Subcutaneous adipose tissue (tissue), 4 donors: ENCODE measurements around the gene SNAPIN. TPM values are rescaled to one million over a fixed set of nuclear protein-coding genes. Genes with fewer than 3 reads are reported as not detected.

Source experiments
- CTCF ChIP-seq: fragments of 450-650 bp; IDR thresholded peaks from one replicate; pipeline ENCODE4 v1.5.1; 2016; ENCODE audit warnings: low read depth, mild to moderate bottlenecking, control low read depth, antibody characterized with exemption, moderate library complexity
- total RNA-seq, 4 donors: library from RNA; depleted of rRNA; stranded (reverse); fragments of >200 nt; gene quantifications; one replicate each; pipeline ENCODE4 v1.1.0, GENCODE V29; 2016

SNAPIN gene
- total RNA-seq, 4 donors from 2014 or later, result 53.7 to 80.1 (median 65.9) TPM

GRCh38 chr1:153677718-153678518, 19.4 kb downstream of the SNAPIN start:
- TF ChIP-seq CTCF, result no peak

- no peak for TF ChIP-seq CTCF
Observed at GRCh38 chr1:153678519-153679336, 20.2 kb downstream of the SNAPIN start, which contains the start of gene NPR1. Gene NPR1, plus strand, starts transcription at chr1:153678688. Its CDS starts 421 bp downstream, at chr1:153679109.

GRCh38 chr1:153679337-153680119, 21.0 kb downstream of the SNAPIN start:
- no peak for TF ChIP-seq CTCF

- no peak for TF ChIP-seq CTCF
Observed at GRCh38 chr1:153680120-153680403, 21.6 kb downstream of the SNAPIN start.

- TF ChIP-seq CTCF, result no peak
Observed at GRCh38 chr1:153682730-153683129, 24.2 kb downstream of the SNAPIN start.

- no peak for TF ChIP-seq CTCF
Observed at GRCh38 chr1:153683854-153684253, 25.4 kb downstream of the SNAPIN start.

- TF ChIP-seq CTCF, result no peak
Observed at GRCh38 chr1:153684892-153685291, 26.4 kb downstream of the SNAPIN start.
